Measurements from ENCODE around the gene NOL7.

DNA sequence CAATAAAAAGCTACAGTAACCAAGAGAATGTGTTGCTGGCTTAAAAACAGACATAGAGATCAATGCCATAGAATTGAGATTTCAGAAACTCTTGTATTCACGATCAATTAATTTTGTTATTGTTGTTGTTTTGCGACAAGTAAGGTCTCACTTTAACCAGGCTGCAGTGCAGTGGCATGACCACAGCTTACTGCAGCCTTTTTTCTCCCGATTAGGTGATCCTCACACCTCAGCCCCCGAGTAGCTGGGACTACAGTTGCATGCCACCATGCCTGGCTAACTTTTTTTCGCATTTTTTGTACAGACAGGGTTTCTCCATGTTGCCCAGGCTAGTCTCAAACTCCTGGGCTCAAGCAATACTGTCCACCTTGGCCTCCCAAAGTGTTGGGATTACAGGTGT, 54.3 kb downstream of the NOL7 start:
- TF ChIP-seq CTCF (IDR thresholded peaks at IDR 0.05; ENCODE audit: insufficient read depth, low read length), result no peak
- no peak for TF ChIP-seq POLR2AphosphoS5 (IDR thresholded peaks at IDR 0.05; ENCODE audit: low read depth)
- TF ChIP-seq, protein P1, sequence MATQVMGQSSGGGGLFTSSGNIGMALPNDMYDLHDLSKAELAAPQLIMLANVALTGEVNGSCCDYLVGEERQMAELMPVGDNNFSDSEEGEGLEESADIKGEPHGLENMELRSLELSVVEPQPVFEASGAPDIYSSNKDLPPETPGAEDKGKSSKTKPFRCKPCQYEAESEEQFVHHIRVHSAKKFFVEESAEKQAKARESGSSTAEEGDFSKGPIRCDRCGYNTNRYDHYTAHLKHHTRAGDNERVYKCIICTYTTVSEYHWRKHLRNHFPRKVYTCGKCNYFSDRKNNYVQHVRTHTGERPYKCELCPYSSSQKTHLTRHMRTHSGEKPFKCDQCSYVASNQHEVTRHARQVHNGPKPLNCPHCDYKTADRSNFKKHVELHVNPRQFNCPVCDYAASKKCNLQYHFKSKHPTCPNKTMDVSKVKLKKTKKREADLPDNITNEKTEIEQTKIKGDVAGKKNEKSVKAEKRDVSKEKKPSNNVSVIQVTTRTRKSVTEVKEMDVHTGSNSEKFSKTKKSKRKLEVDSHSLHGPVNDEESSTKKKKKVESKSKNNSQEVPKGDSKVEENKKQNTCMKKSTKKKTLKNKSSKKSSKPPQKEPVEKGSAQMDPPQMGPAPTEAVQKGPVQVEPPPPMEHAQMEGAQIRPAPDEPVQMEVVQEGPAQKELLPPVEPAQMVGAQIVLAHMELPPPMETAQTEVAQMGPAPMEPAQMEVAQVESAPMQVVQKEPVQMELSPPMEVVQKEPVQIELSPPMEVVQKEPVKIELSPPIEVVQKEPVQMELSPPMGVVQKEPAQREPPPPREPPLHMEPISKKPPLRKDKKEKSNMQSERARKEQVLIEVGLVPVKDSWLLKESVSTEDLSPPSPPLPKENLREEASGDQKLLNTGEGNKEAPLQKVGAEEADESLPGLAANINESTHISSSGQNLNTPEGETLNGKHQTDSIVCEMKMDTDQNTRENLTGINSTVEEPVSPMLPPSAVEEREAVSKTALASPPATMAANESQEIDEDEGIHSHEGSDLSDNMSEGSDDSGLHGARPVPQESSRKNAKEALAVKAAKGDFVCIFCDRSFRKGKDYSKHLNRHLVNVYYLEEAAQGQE (IDR thresholded peaks at IDR 0.05; ENCODE audit: insufficient replicate concordance, low read depth), result no peak
- no peak for TF ChIP-seq GABPA (IDR thresholded peaks at IDR 0.05; ENCODE audit: low read depth)
- TF ChIP-seq SPI1 (IDR thresholded peaks at IDR 0.05; ENCODE audit: borderline replicate concordance, low read depth), result no peak

Measured in HL-60 (cell line).